ENCODE data around the gene FOXD1. TPM values are rescaled to one million over a fixed set of nuclear protein-coding genes. Genes with fewer than 3 reads are reported as not detected.
"Not testable (repeated sequence)": the region's sequence is repeated elsewhere in the genome, so short reads cannot be mapped to it uniquely, and the experiment has no call there.

The FOXD1 gene
- polyA plus RNA-seq, result not detected

DNA sequence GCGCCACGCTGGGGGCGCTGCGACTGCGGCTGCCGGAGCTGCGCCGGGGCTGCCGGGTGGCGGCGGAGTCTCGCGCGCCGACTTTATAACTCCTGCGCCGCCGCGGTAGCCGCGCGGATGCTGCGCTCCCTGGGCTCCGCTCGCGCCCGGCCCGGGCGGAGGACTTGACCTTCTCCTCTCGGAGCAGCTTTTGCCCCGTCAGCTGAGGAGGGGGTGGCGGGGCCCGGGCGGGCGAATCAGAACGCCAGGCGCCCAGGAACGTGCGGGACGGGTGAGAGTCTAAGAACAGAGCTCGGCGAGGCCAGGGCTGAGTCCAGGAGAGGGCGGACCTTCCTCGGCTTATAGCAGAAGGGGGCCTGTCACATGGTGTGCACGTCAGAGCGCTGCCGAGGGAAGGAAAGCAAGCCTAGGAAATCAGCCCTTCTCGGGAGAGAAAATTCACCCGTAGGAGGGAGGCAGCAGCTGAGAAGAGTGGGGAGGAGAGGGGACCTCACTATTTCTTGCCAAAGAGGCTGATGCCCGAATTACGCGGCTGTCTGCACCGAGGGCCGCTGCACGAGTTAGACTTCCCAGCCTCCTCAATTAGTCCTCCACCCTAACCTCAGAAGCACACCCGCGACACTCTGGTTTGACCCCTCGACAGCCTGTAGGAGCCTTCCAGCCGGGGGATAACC lies at the start of gene FOXD1:
Gene FOXD1, minus strand, starts transcription at position 315 of the 674 bp plus-strand sequence. CDS start 415 bp downstream, outside the sequence.
- Mint-ChIP-seq H3K4me1 (peaks cover 8 to 29% (median 8%) of the 10 kb centered on the region in 3 donors), H3K27ac (peak within 1 kb of the TSS; percentile 93 to 99 (median 94)), H3K4me3 (peak within 1 kb of the TSS; percentile 87 to 98 (median 96)), H3K36me3 (peaks cover 3% of the 10 kb centered on the region), H3K27me3 (peaks cover 59% of the 10 kb centered on the region), H3K9me3 (peaks cover 0 to 17% (median 4%) of the 10 kb centered on the region in 3 donors)

DNA sequence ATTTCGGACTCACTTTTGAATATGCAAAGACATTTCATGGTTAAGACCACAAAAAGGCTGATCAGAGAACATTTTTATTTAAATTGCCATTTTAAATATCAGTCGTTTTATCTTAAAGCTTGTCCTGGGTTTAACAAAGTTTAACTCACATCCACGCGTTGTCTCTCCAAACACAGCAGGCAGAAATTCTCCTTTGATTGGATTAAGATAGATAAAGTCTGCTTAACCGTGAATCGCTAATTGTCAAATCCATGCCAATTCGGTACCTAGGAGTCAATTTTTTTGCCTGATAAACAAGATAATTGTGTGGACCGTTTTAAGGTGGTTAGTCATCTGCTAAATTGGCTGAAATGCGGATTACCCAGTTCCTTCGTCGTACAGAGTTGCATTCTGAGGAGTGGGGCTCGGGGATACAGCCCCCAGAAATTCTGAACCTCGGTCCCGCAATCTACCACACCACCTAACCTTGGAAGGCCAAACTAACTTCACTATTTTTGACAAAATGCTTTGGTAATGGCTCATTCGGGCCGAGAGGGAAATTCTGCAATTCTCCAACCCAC lies 49.0 kb upstream of the FOXD1 start:
- Mint-ChIP-seq H3K27ac (peak overlapping the region; percentile 94 to 100 (median 99)), H3K9me3 (peaks cover 0 to 4% (median 0%) of the 10 kb centered on the region in 3 donors), H3K36me3 (peaks cover 6% of the 10 kb centered on the region), H3K4me1 (peaks cover 26 to 32% (median 31%) of the 10 kb centered on the region in 3 donors), H3K27me3 (no peaks in the 10 kb centered on the region), H3K4me3 (peak overlapping the region; percentile 96 to 100 (median 98))

DNA sequence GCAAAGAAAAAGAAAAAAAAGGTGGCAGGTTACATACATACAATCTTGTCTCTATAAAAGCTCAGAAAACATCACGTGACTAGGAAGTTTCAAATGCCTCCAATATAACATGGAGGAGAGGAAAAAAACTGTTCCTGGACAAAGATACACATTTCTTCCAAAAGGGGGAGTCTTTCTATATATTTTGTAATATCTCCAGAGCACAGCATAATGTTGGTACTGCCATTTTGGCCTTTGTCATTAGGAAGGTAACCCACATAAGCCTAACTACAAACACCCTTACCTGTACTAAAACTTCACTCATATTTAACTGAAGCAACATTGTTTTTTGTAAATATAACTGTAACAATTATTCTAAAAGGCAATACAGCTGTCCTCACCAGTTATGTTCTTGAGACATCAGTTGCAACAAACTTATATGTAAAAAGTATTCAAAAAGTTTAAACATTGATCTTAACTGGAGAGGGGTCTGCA lies 48.4 kb upstream of the FOXD1 start:
- H3K9me3 Mint-ChIP-seq, result peaks cover 0 to 4% (median 0%) of the 10 kb centered on the region in 3 donors
- peaks cover 22 to 28% (median 27%) of the 10 kb centered on the region in 3 donors for H3K4me1 Mint-ChIP-seq
- H3K27ac Mint-ChIP-seq, result peak overlapping the region in 2 of 3 donors; percentile 94 to 100
- H3K36me3 Mint-ChIP-seq, result peaks cover 6% of the 10 kb centered on the region
- peak overlapping the region; percentile 96 to 100 (median 98) for H3K4me3 Mint-ChIP-seq
- H3K27me3 Mint-ChIP-seq, result no peaks in the 10 kb centered on the region

DNA sequence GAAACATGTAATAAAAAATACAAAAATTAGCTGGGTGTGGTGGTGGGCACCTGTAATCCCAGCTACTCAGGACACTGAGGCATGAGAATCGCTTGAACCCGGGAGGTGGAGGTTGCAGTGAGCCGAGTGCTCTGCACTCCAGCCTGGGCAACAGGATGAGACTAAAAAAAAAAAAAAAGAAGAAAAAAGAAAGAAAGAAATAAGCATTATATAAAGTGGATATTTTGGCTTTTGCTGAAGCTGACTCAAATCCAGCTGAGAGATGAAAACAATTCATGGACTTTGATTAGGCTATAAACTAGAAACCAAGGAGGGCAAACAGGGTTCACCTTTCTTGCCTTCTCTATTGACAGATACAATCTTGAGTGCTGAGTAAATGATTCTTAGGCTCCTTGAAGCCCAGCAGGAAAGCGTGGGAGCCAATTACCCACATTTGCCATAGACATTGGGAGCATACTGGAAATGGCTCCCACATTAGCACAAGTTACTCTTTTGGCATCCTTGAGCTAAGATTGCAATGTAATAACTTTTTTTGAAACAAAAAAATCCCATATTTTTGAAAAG lies 47.3 kb upstream of the FOXD1 start:
- Mint-ChIP-seq H3K27ac (peak overlapping the region in 1 of 3 donors; percentile 22), H3K4me3 (peak overlapping the region in 1 of 4 donors; percentile 32), H3K27me3 (no peaks in the 10 kb centered on the region)

DNA sequence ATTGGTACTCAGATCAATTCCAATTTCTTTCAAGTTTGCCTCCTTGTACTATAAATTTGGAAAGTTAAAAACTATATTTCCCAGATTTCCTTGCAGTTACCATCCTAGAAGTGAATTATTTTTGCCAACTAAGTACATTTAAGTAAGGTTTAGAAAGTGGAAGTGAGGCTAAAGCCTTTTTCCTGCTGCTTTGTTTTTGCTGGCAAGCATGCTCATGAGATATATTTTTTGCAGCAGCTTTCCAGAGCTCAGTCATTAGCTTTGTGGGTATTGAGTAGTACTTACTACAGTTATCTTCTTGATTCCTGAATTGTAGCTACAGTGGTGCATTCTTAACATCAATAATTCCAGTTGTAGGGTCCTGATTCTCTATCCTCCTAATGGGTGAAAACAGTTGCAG lies 46.1 kb upstream of the FOXD1 start:
- Mint-ChIP-seq H3K9me3 (peaks cover 0 to 4% (median 0%) of the 10 kb centered on the region in 3 donors), H3K27me3 (no peaks in the 10 kb centered on the region), H3K27ac (no peak overlapping the region), H3K4me1 (peaks cover 10 to 14% (median 14%) of the 10 kb centered on the region in 3 donors), H3K36me3 (peaks cover 3% of the 10 kb centered on the region), H3K4me3 (no peak overlapping the region)

More for the DNA sequence above, 47.3 kb upstream of the FOXD1 start:
- H3K9me3 Mint-ChIP-seq, result peaks cover 0 to 4% (median 0%) of the 10 kb centered on the region in 3 donors
- peaks cover 18 to 22% (median 20%) of the 10 kb centered on the region in 3 donors for H3K4me1 Mint-ChIP-seq
- peaks cover 3% of the 10 kb centered on the region for H3K36me3 Mint-ChIP-seq

DNA sequence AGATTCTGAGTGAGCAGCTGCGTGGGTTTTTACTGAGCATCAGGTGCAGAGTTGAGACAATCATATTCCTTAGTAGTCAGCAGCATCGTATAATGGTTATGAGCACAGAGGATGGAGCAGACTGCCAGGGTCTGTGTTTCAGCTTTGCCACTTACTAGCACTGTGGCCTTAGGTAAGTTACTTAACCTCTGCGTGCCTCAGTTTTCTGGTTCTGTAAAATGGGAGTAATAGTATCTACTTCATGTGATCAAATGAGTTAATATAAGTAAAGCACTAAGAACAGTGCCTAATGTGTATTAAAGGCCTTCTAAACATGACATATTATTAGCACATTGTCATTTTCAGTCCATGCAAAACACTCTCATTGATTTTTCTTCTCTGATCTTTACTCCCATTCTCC lies 44.8 kb upstream of the FOXD1 start:
- no peaks in the 10 kb centered on the region for H3K27me3 Mint-ChIP-seq

DNA sequence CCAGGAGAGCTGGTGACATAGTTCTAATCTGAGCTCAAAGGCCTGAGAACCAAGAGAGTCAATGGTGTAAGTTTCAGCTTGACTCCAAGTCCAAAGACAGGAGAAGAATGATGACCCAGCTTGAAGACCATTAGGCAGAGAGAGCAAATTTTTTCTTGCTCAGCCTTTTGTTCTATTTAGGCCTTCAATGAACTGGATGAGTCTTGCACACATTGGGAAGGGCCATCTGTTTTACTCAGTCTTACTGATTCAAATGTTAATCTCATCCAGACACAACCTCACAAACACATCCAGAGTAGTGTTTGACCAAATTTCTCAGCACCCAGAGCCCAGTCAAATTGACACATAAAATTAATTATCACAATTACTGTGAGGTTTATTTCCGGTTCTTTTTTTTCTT lies 42.6 kb upstream of the FOXD1 start:
- peaks cover 5% of the 10 kb centered on the region for H3K27me3 Mint-ChIP-seq
- H3K27ac Mint-ChIP-seq, result no peak overlapping the region
- no peak overlapping the region for H3K4me3 Mint-ChIP-seq
- peaks cover 2% of the 10 kb centered on the region for H3K36me3 Mint-ChIP-seq
- no peaks in the 10 kb centered on the region for H3K4me1 Mint-ChIP-seq
- H3K9me3 Mint-ChIP-seq, result peaks cover 0 to 2% (median 0%) of the 10 kb centered on the region in 3 donors

More for the DNA sequence above, 44.8 kb upstream of the FOXD1 start:
- H3K9me3 Mint-ChIP-seq, result peaks cover 0 to 4% (median 0%) of the 10 kb centered on the region in 3 donors
- peaks cover 6 to 8% (median 7%) of the 10 kb centered on the region in 3 donors for H3K4me1 Mint-ChIP-seq
- H3K27ac Mint-ChIP-seq, result no peak overlapping the region
- H3K36me3 Mint-ChIP-seq, result peaks cover 2% of the 10 kb centered on the region
- no peak overlapping the region for H3K4me3 Mint-ChIP-seq

DNA sequence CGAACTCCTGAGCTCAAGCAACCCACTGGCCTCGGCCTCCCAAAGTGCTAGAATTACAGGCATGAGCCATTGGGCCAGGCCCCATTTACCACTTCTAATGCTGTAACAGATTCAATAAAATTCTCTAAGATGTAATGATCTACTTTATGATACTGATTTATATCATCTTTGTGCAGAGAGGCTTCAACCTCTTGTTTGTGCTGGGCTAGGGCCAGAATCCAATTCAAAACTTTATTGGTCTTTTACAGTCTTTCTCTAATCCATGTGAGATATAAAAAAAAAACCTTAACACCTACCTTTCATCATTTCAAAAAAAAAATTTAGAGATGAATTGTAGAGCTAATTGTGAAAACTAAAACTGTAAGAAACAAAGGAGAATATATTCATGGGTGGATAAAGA lies 41.5 kb upstream of the FOXD1 start:
- Mint-ChIP-seq H3K9me3 (peaks cover 0 to 2% (median 0%) of the 10 kb centered on the region in 3 donors), H3K27ac (no peak overlapping the region), H3K27me3 (peaks cover 5% of the 10 kb centered on the region), H3K4me3 (no peak overlapping the region), H3K4me1 (no peaks in the 10 kb centered on the region), H3K36me3 (peaks cover 2% of the 10 kb centered on the region)

DNA sequence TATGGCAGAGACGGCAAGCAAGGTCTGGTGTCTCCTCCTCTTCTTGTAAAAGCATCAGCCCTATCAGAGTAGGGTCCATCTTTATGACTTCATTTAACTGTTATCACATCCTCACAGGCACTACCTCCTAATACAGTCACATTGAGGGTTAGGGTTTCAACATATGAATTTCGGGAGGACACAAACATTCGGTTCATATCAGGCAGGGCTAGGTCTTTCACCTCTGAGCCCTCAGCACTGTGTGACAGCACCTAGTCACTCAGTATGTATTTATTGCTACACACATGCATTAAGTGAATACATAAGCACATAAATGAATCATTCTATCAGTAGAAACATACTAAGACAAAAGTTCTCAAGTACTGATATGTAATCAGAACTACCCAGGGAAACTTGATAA lies 40.2 kb upstream of the FOXD1 start:
- Mint-ChIP-seq H3K27me3 (peaks cover 5% of the 10 kb centered on the region), H3K9me3 (peaks cover 0 to 2% (median 0%) of the 10 kb centered on the region in 3 donors)

DNA sequence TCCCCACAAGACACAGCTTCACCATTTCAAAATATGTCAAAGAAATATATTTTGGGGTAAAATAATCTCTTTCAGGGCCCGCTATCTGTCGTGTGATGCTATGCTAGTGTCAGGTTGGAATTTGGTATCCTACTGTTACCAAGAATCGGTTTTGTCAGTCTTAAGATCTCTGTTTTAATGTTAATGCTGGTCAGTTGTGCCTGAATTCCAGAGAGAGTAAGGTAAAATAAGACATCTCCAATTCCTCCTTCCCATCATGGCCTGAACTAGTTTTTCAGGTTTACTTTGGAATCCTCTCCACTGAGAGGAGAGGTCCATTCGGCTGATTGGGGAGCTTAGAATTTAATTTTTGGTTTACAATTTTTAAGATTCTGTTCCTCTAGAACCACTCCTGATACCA lies 39.2 kb upstream of the FOXD1 start:
- H3K4me1 Mint-ChIP-seq, result no peaks in the 10 kb centered on the region
- H3K4me3 Mint-ChIP-seq, result no peak overlapping the region
- peaks cover 2% of the 10 kb centered on the region for H3K36me3 Mint-ChIP-seq
- H3K27ac Mint-ChIP-seq, result no peak overlapping the region
- H3K9me3 Mint-ChIP-seq, result peaks cover 0 to 2% (median 0%) of the 10 kb centered on the region in 3 donors
- peaks cover 5% of the 10 kb centered on the region for H3K27me3 Mint-ChIP-seq

More for the DNA sequence above, 40.2 kb upstream of the FOXD1 start:
- Mint-ChIP-seq H3K27ac (no peak overlapping the region), H3K4me1 (no peaks in the 10 kb centered on the region), H3K36me3 (peaks cover 2% of the 10 kb centered on the region), H3K4me3 (no peak overlapping the region)

DNA sequence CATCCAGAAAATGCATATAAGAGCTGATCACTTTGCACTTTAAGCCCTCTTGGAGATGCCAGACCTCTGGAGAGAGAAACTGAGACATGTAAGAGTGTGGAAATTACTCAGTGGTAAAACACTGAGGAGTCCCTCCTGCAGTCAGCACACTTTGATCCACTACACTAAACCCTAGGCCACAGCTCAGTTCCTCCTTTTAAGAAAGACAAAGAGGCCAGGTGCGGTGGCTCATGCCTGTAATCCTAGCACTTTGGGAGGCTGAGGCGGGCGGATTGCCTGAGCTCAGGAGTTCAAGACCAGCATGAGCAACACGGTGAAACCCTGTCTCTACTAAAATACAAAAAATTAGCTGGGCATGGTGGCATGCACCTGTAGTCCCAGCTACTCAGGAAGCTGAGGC lies 38.7 kb upstream of the FOXD1 start:
- not testable (repeated sequence) for H3K27ac Mint-ChIP-seq, H3K4me3 Mint-ChIP-seq, H3K36me3 Mint-ChIP-seq, H3K9me3 Mint-ChIP-seq, H3K4me1 Mint-ChIP-seq, H3K27me3 Mint-ChIP-seq

DNA sequence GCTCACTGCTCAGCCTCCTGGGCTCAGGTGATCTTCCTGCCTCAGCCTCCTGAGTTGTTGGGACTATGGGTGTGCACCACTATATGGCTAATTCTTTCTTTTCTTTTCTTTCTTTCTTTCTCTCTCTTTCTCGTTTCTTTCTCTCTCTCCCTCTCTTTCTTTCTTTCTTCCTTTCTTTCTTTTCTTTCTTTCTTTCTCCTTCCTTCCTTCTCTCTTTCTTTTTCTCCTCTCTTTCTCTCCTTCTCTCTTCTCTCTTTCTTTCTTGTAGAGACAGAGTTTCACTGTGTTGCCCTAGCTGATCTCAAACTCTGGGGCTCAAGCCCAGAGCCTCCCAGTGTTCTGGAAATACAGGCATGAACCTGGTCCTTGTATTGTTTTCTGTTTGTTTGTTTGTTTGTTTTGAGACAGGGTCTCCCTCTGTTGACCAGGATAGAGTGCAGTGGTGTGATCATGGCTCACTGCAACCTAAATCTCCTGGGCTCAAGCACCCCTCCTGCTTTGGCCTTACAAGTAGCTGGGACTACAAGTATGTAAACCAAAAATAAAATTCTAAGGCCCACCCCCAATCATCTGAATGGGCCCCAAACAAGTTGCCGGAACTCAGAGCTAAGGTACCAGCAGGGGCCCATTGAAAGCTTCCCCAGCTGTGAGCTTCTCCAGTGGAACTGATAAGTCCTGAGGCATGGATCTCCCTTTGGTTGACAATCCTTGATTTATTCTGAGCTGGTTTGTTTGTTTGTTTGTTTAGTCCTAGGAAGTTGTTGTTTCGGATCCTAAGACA lies 37.7 kb upstream of the FOXD1 start:
- H3K4me3 Mint-ChIP-seq, result no peak overlapping the region
- H3K27ac Mint-ChIP-seq, result no peak overlapping the region
- peaks cover 2% of the 10 kb centered on the region for H3K36me3 Mint-ChIP-seq
- H3K4me1 Mint-ChIP-seq, result no peaks in the 10 kb centered on the region
- H3K27me3 Mint-ChIP-seq, result peaks cover 12% of the 10 kb centered on the region
- H3K9me3 Mint-ChIP-seq, result peaks cover 0 to 2% (median 0%) of the 10 kb centered on the region in 3 donors

DNA sequence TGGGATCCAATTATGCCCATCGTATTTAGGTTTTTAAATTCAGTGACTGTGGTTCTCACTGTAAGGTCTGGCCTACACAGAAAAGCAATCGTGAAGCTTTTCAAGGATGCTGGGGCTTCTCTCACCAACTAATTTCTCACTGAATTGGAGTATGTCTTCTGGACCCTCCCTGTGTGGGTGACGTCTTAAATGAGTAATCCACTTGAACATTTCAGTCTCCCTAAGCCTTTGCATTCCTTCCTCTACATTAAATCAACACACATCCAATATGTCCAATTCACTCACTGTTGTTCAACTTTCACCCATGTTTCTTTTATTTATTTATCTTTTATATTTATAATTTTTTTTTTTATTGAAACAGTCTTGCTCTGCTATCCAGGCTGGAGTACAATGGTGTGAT lies 37.1 kb upstream of the FOXD1 start:
- Mint-ChIP-seq H3K9me3 (peaks cover 0 to 2% (median 0%) of the 10 kb centered on the region in 3 donors), H3K27me3 (peaks cover 12% of the 10 kb centered on the region), H3K27ac (no peak overlapping the region), H3K36me3 (peaks cover 2% of the 10 kb centered on the region), H3K4me1 (no peaks in the 10 kb centered on the region), H3K4me3 (no peak overlapping the region)

DNA sequence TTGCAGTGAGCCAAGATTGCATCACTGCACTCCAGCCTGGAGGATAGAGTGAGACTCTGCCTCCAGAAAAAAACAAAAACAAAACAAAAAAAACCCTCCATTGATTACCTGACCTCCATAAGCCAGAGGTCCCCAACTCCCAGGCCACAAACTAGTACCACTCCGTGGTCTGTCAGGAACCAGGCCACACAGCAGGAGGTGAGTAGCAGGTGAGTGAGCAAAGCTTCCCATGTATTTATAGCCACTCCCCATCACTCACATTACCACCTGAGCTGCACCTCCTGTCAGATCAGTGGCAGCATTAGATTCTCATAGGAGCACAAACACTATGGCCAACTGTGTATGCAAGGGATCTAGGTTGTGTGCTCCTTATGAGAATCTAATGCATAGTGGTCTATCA lies 35.9 kb upstream of the FOXD1 start:
- H3K9me3 Mint-ChIP-seq, result peaks cover 0 to 2% (median 0%) of the 10 kb centered on the region in 3 donors
- H3K4me1 Mint-ChIP-seq, result no peaks in the 10 kb centered on the region
- no peak overlapping the region for H3K4me3 Mint-ChIP-seq
- peaks cover 2% of the 10 kb centered on the region for H3K36me3 Mint-ChIP-seq
- peaks cover 13% of the 10 kb centered on the region for H3K27me3 Mint-ChIP-seq
- H3K27ac Mint-ChIP-seq, result no peak overlapping the region

Data from IgD-negative memory B cell (primary cell).